ENCODE results near the gene CEMIP. TPM values are rescaled to one million over a fixed set of nuclear protein-coding genes. Genes with fewer than 3 reads are reported as not detected.
A peak's percentile ranks its signal among the peaks of the same experiment; 100 is the strongest.

CEMIP gene
- total and polyA plus RNA-seq, 4 experiments from 2014 or later, result 0.03 to 0.23 (median 0.17) TPM; not detected in 1

DNA sequence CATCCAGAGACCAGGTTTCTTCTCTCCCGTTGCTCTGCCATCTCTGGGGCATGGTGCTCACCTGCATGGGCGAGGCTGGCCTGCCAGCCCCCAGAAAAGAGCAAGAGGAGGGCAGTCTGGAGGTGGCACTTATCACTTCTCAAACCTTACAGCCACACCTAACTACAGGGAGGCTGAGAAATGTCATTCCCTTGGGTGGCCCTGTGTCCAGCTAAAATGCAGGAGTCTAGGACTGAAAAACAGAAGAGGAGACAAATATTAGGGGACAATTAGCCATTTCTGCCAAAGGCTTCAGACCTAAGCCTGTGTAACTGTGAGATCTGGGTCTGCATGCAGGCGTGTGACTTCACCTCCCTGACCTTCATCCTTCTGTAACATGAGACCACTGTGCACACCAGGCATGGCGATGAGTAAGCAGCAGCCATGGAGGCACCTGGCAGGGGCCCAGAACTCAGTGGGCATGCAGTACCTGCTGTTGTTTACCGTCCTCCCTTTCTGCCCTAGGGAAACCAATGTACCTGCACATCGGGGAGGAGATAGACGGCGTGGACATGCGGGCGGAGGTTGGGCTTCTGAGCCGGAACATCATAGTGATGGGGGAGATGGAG is 127.1 kb downstream of the CEMIP start:
- H3K9me3 ChIP-seq (ENCODE audit: control insufficient read depth in 1 of 2, low read length in 2 of 2), result no peaks in the 10 kb centered on the region
- no peaks in the 10 kb centered on the region for H3K27me3 ChIP-seq (ENCODE audit: insufficient read depth, low read length)
- no peak for DNase-seq
- H3K4me3 ChIP-seq (ENCODE audit: low read length in 2 of 2), result no peak overlapping the region
- no peak overlapping the region for H3K27ac ChIP-seq (ENCODE audit: low read depth, low read length)
- Mint-ChIP-seq H3K27ac (no peak overlapping the region), H3K27me3 (no peaks in the 10 kb centered on the region), H3K4me3 (no peak overlapping the region), H3K36me3 (peaks cover 36 to 58% of the 10 kb centered on the region in 2 donors), H3K9me3 (peaks cover 0 to 3% (median 0%) of the 10 kb centered on the region in 8 donors), H3K4me1 (no peaks in the 10 kb centered on the region)
- H3K36me3 ChIP-seq (ENCODE audit: insufficient read depth, low read length), result no peaks in the 10 kb centered on the region
- intact Hi-C loops (cut with micrococcal nuclease), result no loop called here
- ChIA-PET POLR2A (ENCODE audit: partially characterized antibody) (no interaction called here), CTCF (ENCODE audit: partially characterized antibody) (no interaction called here)
- H3K4me1 ChIP-seq (ENCODE audit: insufficient read depth, low read length), result no peaks in the 10 kb centered on the region

DNA sequence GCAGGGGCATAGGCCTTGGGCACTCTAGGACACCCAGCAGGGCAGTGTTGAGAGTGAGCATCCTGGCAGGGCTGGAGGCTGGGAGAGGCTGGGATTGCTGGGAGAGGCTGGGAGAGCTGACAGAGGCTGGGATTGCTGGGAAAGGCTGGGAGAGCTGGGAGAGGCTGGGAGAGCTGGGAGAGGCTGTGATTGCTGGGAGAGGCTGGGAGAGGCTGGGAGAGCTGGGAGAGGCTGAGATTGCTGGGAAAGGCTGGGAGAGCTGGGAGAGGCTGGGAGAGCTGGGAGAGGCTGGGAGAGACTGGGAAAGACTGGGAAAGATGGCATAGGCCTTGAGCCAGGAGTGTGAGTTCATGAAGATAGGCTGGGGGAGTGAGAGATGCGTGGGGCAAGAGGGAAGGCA is 132.7 kb downstream of the CEMIP start:
- Histone ChIP-seq H3K27ac (ENCODE audit: low read depth, low read length) (no peak overlapping the region), H3K4me1 (ENCODE audit: insufficient read depth, low read length) (no peaks in the 10 kb centered on the region), H3K27me3 (ENCODE audit: insufficient read depth, low read length) (no peaks in the 10 kb centered on the region), H3K9me3 (ENCODE audit: control insufficient read depth in 1 of 2, low read length in 2 of 2) (no peaks in the 10 kb centered on the region), H3K4me3 (ENCODE audit: low read length in 2 of 2) (no peak overlapping the region), H3K36me3 (ENCODE audit: insufficient read depth, low read length) (no peaks in the 10 kb centered on the region)
- Mint-ChIP-seq H3K36me3 (peaks cover 26 to 48% of the 10 kb centered on the region in 2 donors), H3K4me1 (no peaks in the 10 kb centered on the region), H3K4me3 (no peak overlapping the region), H3K27me3 (no peaks in the 10 kb centered on the region), H3K27ac (no peak overlapping the region), H3K9me3 (peaks cover 0 to 3% (median 0%) of the 10 kb centered on the region in 8 donors)
- CTCF ChIA-PET (ENCODE audit: partially characterized antibody), result no interaction called here
- intact Hi-C loops (cut with micrococcal nuclease), result no loop called here
- POLR2A ChIA-PET (ENCODE audit: partially characterized antibody), result no interaction called here
- DNase-seq, result no peak

DNA sequence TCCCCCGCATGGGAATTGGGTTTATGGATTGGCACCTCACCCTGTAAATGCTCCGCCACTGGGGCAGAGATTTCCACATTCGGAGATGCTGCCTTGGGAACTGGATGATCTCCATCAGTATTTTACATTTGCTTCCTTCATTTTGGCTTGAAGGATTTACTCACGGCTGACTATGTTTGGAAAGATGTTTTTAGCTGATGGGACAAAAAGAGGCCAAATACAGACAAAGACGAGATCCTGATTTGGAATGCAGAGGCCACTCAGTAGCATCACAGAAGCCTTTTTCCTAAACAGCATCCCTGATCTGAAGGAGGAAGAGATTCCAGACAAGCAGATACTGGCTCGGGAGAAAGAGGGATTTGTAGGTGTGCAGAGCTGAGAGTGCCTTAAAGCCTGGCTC is 133.5 kb downstream of the CEMIP start:
- H3K4me1 ChIP-seq (ENCODE audit: insufficient read depth, low read length), result no peaks in the 10 kb centered on the region
- H3K27me3 Mint-ChIP-seq, result no peaks in the 10 kb centered on the region
- POLR2A ChIA-PET (ENCODE audit: partially characterized antibody), result interaction anchor here (0.8 kb wide), 1 partner anchor 16 kb away, joined by 3 read pairs; no protein-coding TSS in a partner anchor
- H3K27ac ChIP-seq (ENCODE audit: low read depth, low read length), result no peak overlapping the region
- H3K4me1 Mint-ChIP-seq, result no peaks in the 10 kb centered on the region
- H3K36me3 Mint-ChIP-seq, result peaks cover 23 to 44% of the 10 kb centered on the region in 2 donors
- H3K9me3 ChIP-seq (ENCODE audit: control insufficient read depth in 1 of 2, low read length in 2 of 2), result no peaks in the 10 kb centered on the region
- no peaks in the 10 kb centered on the region for H3K36me3 ChIP-seq (ENCODE audit: insufficient read depth, low read length)
- H3K4me3 ChIP-seq (ENCODE audit: low read length in 2 of 2), result no peak overlapping the region
- H3K4me3 Mint-ChIP-seq, result no peak overlapping the region
- H3K9me3 Mint-ChIP-seq, result peaks cover 0 to 3% (median 0%) of the 10 kb centered on the region in 8 donors
- no peak overlapping the region for H3K27ac Mint-ChIP-seq
- intact Hi-C loops (cut with micrococcal nuclease), result no loop called here
- H3K27me3 ChIP-seq (ENCODE audit: insufficient read depth, low read length), result no peaks in the 10 kb centered on the region
- DNase-seq, result no peak
- CTCF ChIA-PET (ENCODE audit: partially characterized antibody), result no interaction called here

DNA sequence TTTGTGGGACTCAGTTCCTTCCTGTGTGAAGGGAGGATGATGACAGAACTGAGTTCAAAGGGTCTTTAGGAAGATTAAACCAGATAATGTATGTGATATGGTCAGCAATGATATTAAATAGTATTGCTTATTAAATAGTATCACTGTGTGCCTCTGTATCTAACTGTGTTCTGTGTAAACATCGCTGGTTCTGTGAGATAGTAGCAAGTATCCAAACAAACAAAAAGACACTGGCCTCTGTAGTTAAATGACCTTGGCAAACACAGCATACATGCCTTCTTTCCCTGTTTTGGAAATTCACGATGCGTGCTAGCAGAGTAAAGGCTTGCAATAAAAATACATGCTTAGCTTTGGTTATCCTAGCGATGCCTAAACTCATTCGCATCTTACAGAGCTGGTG is 134.4 kb downstream of the CEMIP start:
- no peaks in the 10 kb centered on the region for H3K27me3 ChIP-seq (ENCODE audit: insufficient read depth, low read length)
- H3K36me3 ChIP-seq (ENCODE audit: insufficient read depth, low read length), result no peaks in the 10 kb centered on the region
- Mint-ChIP-seq H3K27ac (no peak overlapping the region), H3K4me1 (no peaks in the 10 kb centered on the region), H3K9me3 (peaks cover 0 to 3% (median 0%) of the 10 kb centered on the region in 8 donors), H3K4me3 (no peak overlapping the region), H3K27me3 (no peaks in the 10 kb centered on the region), H3K36me3 (peaks cover 23 to 38% of the 10 kb centered on the region in 2 donors)
- no peaks in the 10 kb centered on the region for H3K9me3 ChIP-seq (ENCODE audit: control insufficient read depth in 1 of 2, low read length in 2 of 2)
- no peak overlapping the region for H3K27ac ChIP-seq (ENCODE audit: low read depth, low read length)
- no peak for DNase-seq
- no peak overlapping the region for H3K4me3 ChIP-seq (ENCODE audit: low read length in 2 of 2)
- ChIA-PET CTCF (ENCODE audit: partially characterized antibody) (no interaction called here), POLR2A (ENCODE audit: partially characterized antibody) (interaction anchor here (0.8 kb wide), 1 partner anchor 17 kb away, joined by 3 read pairs; no protein-coding TSS in a partner anchor)
- no peaks in the 10 kb centered on the region for H3K4me1 ChIP-seq (ENCODE audit: insufficient read depth, low read length)
- intact Hi-C loops (cut with micrococcal nuclease), result no loop called here

DNA sequence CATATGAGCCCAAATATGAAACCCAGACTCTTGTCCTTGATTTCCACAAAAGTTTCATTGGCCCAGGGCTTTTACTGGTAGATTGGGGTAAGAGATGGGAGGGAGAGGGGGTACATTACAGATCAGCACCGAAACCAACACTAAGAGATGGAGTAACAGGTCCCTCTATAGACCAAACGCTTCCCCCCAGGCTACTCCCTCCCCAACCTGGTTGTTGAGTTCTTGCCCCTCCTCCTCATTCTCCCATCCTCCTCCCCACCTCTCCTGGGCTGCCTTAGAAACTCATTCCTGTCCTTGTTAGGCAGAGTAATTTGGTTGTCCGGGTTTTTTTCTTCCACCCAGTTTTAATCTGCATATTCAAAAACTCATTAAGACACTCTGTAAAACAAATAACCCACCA is 136.3 kb downstream of the CEMIP start:
- H3K4me3 Mint-ChIP-seq, result no peak overlapping the region
- Histone ChIP-seq H3K36me3 (ENCODE audit: insufficient read depth, low read length) (no peaks in the 10 kb centered on the region), H3K4me3 (ENCODE audit: low read length in 2 of 2) (no peak overlapping the region), H3K27me3 (ENCODE audit: insufficient read depth, low read length) (no peaks in the 10 kb centered on the region), H3K27ac (ENCODE audit: low read depth, low read length) (no peak overlapping the region), H3K4me1 (ENCODE audit: insufficient read depth, low read length) (peaks cover under 1% of the 10 kb centered on the region), H3K9me3 (ENCODE audit: control insufficient read depth in 1 of 2, low read length in 2 of 2) (no peaks in the 10 kb centered on the region)
- no peaks in the 10 kb centered on the region for H3K9me3 Mint-ChIP-seq
- peaks cover 8 to 19% of the 10 kb centered on the region in 2 donors for H3K36me3 Mint-ChIP-seq
- ChIA-PET POLR2A (ENCODE audit: partially characterized antibody) (no interaction called here), CTCF (ENCODE audit: partially characterized antibody) (no interaction called here)
- peaks cover 0 to 3% (median 2%) of the 10 kb centered on the region in 4 donors for H3K4me1 Mint-ChIP-seq
- H3K27me3 Mint-ChIP-seq, result no peaks in the 10 kb centered on the region
- intact Hi-C loops (cut with micrococcal nuclease), result no loop called here
- no peak for DNase-seq
- no peak overlapping the region for H3K27ac Mint-ChIP-seq

DNA sequence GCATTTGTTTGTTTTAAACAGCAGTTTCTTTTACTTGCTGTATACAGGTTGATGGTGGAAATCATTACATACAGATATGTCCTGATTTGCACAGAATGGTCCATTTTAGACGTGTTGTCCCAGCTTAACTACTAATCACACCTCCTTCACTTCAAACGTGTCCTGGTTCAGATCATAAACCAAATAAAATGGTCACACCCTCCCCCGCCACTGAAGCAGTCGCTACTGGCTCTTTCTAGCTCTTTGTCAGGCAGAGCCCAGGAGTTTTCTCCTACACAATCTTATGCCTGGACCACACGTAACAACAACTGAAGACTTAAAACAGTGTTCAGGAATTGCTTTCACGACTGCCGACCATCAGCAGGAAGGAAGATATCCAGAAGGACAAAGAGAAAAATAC is 136.9 kb downstream of the CEMIP start:
- H3K4me3 Mint-ChIP-seq, result no peak overlapping the region
- POLR2A ChIA-PET (ENCODE audit: partially characterized antibody), result no interaction called here
- peaks cover 2 to 13% of the 10 kb centered on the region in 2 donors for H3K36me3 Mint-ChIP-seq
- H3K9me3 Mint-ChIP-seq, result no peaks in the 10 kb centered on the region
- no peaks in the 10 kb centered on the region for H3K27me3 Mint-ChIP-seq
- intact Hi-C loops (cut with micrococcal nuclease), result no loop called here
- no peaks in the 10 kb centered on the region for H3K27me3 ChIP-seq (ENCODE audit: insufficient read depth, low read length)
- no peaks in the 10 kb centered on the region for H3K9me3 ChIP-seq (ENCODE audit: control insufficient read depth in 1 of 2, low read length in 2 of 2)
- CTCF ChIA-PET (ENCODE audit: partially characterized antibody), result no interaction called here
- no peak for DNase-seq
- H3K27ac ChIP-seq (ENCODE audit: low read depth, low read length), result no peak overlapping the region
- H3K27ac Mint-ChIP-seq, result peak overlapping the region in 1 of 7 donors; percentile 22
- H3K4me3 ChIP-seq (ENCODE audit: low read length in 2 of 2), result no peak overlapping the region
- peaks cover 5 to 9% (median 8%) of the 10 kb centered on the region in 4 donors for H3K4me1 Mint-ChIP-seq
- H3K4me1 ChIP-seq (ENCODE audit: insufficient read depth, low read length), result peaks cover 7% of the 10 kb centered on the region
- no peaks in the 10 kb centered on the region for H3K36me3 ChIP-seq (ENCODE audit: insufficient read depth, low read length)

DNA sequence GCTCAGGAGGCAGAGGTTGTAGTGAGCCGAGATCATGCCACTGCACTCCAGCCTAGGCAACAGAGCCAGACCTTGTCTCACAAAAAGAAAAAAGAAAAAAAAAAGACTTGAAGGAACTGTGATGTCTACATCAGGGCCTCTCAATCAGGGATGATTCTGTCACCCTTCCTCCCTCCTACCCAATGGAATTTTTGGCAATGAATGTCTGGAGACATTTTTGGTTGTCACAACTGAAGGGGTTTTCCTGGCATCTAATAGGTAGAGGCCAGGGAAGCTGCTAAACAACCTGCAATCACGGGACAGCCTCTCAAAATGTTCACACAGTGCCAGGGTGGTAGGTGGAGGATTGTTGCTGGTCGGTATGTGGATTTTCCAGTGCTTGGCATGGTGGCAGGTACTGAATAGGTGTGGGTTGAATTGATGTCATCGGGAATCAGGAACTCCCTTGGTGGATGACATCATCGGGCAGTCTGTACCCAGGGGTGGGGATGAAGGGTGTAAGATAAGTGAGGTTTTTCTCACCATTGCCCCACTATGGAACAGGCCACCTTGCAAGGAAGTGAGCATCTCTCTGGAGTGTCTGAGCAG is 139.1 kb downstream of the CEMIP start:
- POLR2A ChIA-PET (ENCODE audit: partially characterized antibody), result no interaction called here
- no peak overlapping the region for H3K27ac ChIP-seq (ENCODE audit: low read depth, low read length)
- no peak overlapping the region for H3K4me3 Mint-ChIP-seq
- H3K36me3 Mint-ChIP-seq, result peaks cover 6 to 14% of the 10 kb centered on the region in 2 donors
- no peaks in the 10 kb centered on the region for H3K9me3 ChIP-seq (ENCODE audit: control insufficient read depth in 1 of 2, low read length in 2 of 2)
- no peaks in the 10 kb centered on the region for H3K9me3 Mint-ChIP-seq
- H3K36me3 ChIP-seq (ENCODE audit: insufficient read depth, low read length), result no peaks in the 10 kb centered on the region
- H3K4me3 ChIP-seq (ENCODE audit: low read length in 2 of 2), result no peak overlapping the region
- H3K4me1 ChIP-seq (ENCODE audit: insufficient read depth, low read length), result peaks cover 11% of the 10 kb centered on the region
- DNase-seq, result no peak
- H3K27me3 ChIP-seq (ENCODE audit: insufficient read depth, low read length), result no peaks in the 10 kb centered on the region
- peaks cover 5 to 30% (median 17%) of the 10 kb centered on the region in 4 donors for H3K4me1 Mint-ChIP-seq
- CTCF ChIA-PET (ENCODE audit: partially characterized antibody), result interaction anchor here (0.6 kb wide), 1 partner anchor 180 kb away, joined by 4 read pairs; no protein-coding TSS in a partner anchor
- H3K27ac Mint-ChIP-seq, result no peak overlapping the region
- H3K27me3 Mint-ChIP-seq, result no peaks in the 10 kb centered on the region
- intact Hi-C loops (cut with micrococcal nuclease), result no loop called here

Measured in CD4-positive, alpha-beta memory T cell (primary cell).